ENCODE measurements around the gene GPR107.

DNA sequence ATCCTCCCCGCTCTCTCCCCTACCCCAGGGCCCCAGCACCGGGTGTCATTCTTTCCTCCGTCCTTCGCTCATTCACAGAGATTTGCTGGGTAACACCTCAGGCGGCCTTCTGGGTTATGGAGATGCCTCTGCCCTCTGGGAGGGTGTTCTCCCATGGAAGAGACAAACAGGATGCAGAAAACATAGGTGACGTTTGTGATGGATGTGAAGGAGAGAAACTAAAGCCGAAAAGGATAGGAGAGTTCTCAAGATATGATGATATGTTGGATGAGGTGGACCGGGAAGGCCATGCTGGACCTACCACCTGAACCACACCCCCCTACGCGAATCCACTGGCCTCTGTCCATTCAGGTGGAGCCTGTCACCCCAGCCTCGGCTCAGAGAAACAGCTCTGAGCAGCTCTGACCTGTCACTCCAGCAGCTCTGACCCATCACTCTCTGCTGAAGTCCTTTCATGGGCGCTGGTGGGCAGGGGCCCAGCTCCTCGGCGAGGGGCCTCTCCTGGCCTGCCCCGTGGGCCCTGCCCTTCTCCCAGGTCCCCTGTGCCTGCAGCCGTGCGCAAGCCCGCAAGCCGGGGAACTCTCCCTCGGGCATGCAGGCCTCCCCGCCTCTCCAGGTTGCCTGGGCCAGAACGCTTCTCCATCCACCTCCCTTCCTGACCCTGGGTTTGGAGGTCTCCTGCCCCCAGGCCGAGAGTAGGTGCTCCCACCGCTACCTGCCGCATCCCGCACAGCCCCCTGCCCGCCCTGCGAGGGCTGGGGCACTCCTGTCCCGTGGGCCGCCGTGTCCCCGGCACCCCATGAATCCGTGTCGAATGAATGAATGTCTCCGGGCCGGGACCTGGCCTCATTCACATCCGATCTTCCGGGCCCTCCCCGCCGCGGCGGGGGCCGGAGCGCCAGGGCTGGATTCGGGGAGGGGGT is 117.8 kb downstream of the GPR107 start:
- TF ChIP-seq, protein P1, sequence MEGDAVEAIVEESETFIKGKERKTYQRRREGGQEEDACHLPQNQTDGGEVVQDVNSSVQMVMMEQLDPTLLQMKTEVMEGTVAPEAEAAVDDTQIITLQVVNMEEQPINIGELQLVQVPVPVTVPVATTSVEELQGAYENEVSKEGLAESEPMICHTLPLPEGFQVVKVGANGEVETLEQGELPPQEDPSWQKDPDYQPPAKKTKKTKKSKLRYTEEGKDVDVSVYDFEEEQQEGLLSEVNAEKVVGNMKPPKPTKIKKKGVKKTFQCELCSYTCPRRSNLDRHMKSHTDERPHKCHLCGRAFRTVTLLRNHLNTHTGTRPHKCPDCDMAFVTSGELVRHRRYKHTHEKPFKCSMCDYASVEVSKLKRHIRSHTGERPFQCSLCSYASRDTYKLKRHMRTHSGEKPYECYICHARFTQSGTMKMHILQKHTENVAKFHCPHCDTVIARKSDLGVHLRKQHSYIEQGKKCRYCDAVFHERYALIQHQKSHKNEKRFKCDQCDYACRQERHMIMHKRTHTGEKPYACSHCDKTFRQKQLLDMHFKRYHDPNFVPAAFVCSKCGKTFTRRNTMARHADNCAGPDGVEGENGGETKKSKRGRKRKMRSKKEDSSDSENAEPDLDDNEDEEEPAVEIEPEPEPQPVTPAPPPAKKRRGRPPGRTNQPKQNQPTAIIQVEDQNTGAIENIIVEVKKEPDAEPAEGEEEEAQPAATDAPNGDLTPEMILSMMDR (IDR thresholded peaks at IDR 0.05), result no peak
- TF ChIP-seq POLR2A (IDR thresholded peaks at IDR 0.05), result no peak

Data from lower leg skin (tissue), 3 donors.